ENCODE results near the gene NFE2L2.

Gene NFE2L2

GRCh38 chr2:177246000-177246399 is 18.5 kb downstream of the NFE2L2 start:
- TF ChIP-seq, protein P1, sequence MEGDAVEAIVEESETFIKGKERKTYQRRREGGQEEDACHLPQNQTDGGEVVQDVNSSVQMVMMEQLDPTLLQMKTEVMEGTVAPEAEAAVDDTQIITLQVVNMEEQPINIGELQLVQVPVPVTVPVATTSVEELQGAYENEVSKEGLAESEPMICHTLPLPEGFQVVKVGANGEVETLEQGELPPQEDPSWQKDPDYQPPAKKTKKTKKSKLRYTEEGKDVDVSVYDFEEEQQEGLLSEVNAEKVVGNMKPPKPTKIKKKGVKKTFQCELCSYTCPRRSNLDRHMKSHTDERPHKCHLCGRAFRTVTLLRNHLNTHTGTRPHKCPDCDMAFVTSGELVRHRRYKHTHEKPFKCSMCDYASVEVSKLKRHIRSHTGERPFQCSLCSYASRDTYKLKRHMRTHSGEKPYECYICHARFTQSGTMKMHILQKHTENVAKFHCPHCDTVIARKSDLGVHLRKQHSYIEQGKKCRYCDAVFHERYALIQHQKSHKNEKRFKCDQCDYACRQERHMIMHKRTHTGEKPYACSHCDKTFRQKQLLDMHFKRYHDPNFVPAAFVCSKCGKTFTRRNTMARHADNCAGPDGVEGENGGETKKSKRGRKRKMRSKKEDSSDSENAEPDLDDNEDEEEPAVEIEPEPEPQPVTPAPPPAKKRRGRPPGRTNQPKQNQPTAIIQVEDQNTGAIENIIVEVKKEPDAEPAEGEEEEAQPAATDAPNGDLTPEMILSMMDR (IDR thresholded peaks at IDR 0.05; ENCODE audit: low read depth, low read length), result no peak
- TF ChIP-seq EZH2phosphoT487 (IDR thresholded peaks at IDR 0.05; ENCODE audit: low read depth), result no peak
- H3K4me2 ChIP-seq (ENCODE audit: low read length), result no peak overlapping the region
- H3K4me1 ChIP-seq (ENCODE audit: low read length), result 0 out of 2 replicates have a peak, but pooled peaks cover 4% of the 10 kb centered on the region
- no peak overlapping the region for H2AFZ ChIP-seq (ENCODE audit: low read depth, low read length)
- no peaks in the 10 kb centered on the region for H3K9me3 ChIP-seq (ENCODE audit: insufficient read depth, low read length)
- H3K9ac ChIP-seq (ENCODE audit: low read length), result no peak overlapping the region
- H3K27me3 ChIP-seq (ENCODE audit: low read depth, low read length), result no peaks in the 10 kb centered on the region
- H3K79me2 ChIP-seq (ENCODE audit: low read length), result peaks cover 93% of the 10 kb centered on the region
- no peak overlapping the region for H3K4me3 ChIP-seq (ENCODE audit: low read length)
- H3K27ac ChIP-seq (ENCODE audit: low read length), result no peak overlapping the region
- H3K36me3 ChIP-seq (replicated peaks; ENCODE audit: low read depth, low read length), result no peaks in the 10 kb centered on the region
- H4K20me1 ChIP-seq (ENCODE audit: insufficient read depth, low read length), result peaks cover 56% of the 10 kb centered on the region

- no peaks in the 10 kb centered on the region for H3K36me3 ChIP-seq (replicated peaks; ENCODE audit: low read depth, low read length)
- H3K4me1 ChIP-seq (ENCODE audit: low read length), result peaks cover 13% of the 10 kb centered on the region
- H3K27me3 ChIP-seq (ENCODE audit: low read depth, low read length), result no peaks in the 10 kb centered on the region
- TF ChIP-seq EZH2phosphoT487 (IDR thresholded peaks at IDR 0.05; ENCODE audit: low read depth), result no peak
- TF ChIP-seq, protein P1 (IDR thresholded peaks at IDR 0.05; ENCODE audit: low read depth, low read length), result no peak
- no peaks in the 10 kb centered on the region for H3K9me3 ChIP-seq (ENCODE audit: insufficient read depth, low read length)
- H3K79me2 ChIP-seq (ENCODE audit: low read length), result peaks cover 93% of the 10 kb centered on the region
- H4K20me1 ChIP-seq (ENCODE audit: insufficient read depth, low read length), result peaks cover 53% of the 10 kb centered on the region
- H2AFZ ChIP-seq (ENCODE audit: low read depth, low read length), result no peak overlapping the region
- no peak overlapping the region for H3K9ac ChIP-seq (ENCODE audit: low read length)
- H3K4me2 ChIP-seq (ENCODE audit: low read length), result no peak overlapping the region
- no peak overlapping the region for H3K4me3 ChIP-seq (ENCODE audit: low read length)
- H3K27ac ChIP-seq (ENCODE audit: low read length), result no peak overlapping the region
Measured at GRCh38 chr2:177245010-177245422, 19.5 kb downstream of the NFE2L2 start.

DNA sequence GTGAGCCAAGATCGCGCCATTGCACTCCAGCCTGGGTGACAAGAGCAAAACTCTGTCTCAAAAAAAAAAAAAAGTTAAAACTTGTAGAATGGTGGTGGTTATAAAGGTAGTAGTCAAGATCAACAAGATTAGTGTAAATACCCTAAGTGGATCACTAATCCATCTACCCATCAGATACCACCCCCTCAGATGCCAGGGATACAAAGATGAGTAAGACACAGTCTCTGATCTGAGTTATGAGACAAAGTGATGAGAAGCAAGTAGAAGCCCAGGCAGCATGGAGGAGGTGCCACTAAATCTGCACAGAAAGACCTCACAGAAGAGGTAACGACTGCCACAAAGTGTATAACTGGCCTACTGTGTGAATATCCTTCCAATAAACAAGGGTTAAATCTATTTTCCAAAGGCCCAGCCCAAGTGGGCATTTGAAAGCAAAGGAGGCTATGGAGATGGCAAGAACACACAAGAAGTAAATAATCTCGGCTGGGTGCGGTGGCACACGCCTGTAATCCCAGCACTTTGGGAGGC is 20.2 kb downstream of the NFE2L2 start:
- no peaks in the 10 kb centered on the region for H3K27me3 ChIP-seq (ENCODE audit: low read depth, low read length)
- H3K27ac ChIP-seq (ENCODE audit: low read length), result no peak overlapping the region
- no peak overlapping the region for H2AFZ ChIP-seq (ENCODE audit: low read depth, low read length)
- no peak overlapping the region for H3K4me2 ChIP-seq (ENCODE audit: low read length)
- H3K9me3 ChIP-seq (ENCODE audit: insufficient read depth, low read length), result no peaks in the 10 kb centered on the region
- peaks cover 54% of the 10 kb centered on the region for H4K20me1 ChIP-seq (ENCODE audit: insufficient read depth, low read length)
- no peak overlapping the region for H3K9ac ChIP-seq (ENCODE audit: low read length)
- peaks cover 93% of the 10 kb centered on the region for H3K79me2 ChIP-seq (ENCODE audit: low read length)
- TF ChIP-seq EZH2phosphoT487 (IDR thresholded peaks at IDR 0.05; ENCODE audit: low read depth), result no peak
- TF ChIP-seq, protein P1 (IDR thresholded peaks at IDR 0.05; ENCODE audit: low read depth, low read length), result no peak
- H3K4me3 ChIP-seq (ENCODE audit: low read length), result no peak overlapping the region
- no peaks in the 10 kb centered on the region for H3K36me3 ChIP-seq (replicated peaks; ENCODE audit: low read depth, low read length)
- H3K4me1 ChIP-seq (ENCODE audit: low read length), result peaks cover 20% of the 10 kb centered on the region

DNA sequence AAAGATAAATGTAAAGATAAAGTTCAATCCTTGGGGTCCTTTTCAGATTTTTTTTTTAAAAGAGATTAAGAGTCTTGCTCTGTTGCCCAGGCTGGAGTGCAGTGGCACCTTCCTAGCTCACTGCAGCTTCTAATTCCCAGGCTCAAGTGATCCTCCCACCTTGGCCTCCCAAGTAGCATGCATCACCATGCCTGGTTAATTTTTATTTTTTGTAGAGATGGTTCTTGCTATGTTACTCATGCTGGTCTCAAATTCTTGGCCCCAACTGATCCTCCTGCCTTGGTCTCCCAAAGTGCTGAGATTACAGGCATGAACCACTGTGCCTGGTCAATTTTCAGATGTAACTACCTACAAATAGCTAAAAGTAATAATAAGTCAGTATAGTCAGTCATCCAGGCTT is 21.1 kb downstream of the NFE2L2 start:
- peaks cover 20% of the 10 kb centered on the region for H3K4me1 ChIP-seq (ENCODE audit: low read length)
- H3K4me2 ChIP-seq (ENCODE audit: low read length), result no peak overlapping the region
- H3K79me2 ChIP-seq (ENCODE audit: low read length), result peaks cover 93% of the 10 kb centered on the region
- peaks cover 56% of the 10 kb centered on the region for H4K20me1 ChIP-seq (ENCODE audit: insufficient read depth, low read length)
- no peaks in the 10 kb centered on the region for H3K36me3 ChIP-seq (replicated peaks; ENCODE audit: low read depth, low read length)
- no peak overlapping the region for H3K4me3 ChIP-seq (ENCODE audit: low read length)
- no peak overlapping the region for H2AFZ ChIP-seq (ENCODE audit: low read depth, low read length)
- no peak overlapping the region for H3K9ac ChIP-seq (ENCODE audit: low read length)
- H3K27me3 ChIP-seq (ENCODE audit: low read depth, low read length), result no peaks in the 10 kb centered on the region
- no peak for TF ChIP-seq EZH2phosphoT487 (IDR thresholded peaks at IDR 0.05; ENCODE audit: low read depth)
- TF ChIP-seq, protein P1 (IDR thresholded peaks at IDR 0.05; ENCODE audit: low read depth, low read length), result no peak
- no peak overlapping the region for H3K27ac ChIP-seq (ENCODE audit: low read length)
- no peaks in the 10 kb centered on the region for H3K9me3 ChIP-seq (ENCODE audit: insufficient read depth, low read length)
